ENCODE results near the gene MMP11.

The MMP11 gene

DNA sequence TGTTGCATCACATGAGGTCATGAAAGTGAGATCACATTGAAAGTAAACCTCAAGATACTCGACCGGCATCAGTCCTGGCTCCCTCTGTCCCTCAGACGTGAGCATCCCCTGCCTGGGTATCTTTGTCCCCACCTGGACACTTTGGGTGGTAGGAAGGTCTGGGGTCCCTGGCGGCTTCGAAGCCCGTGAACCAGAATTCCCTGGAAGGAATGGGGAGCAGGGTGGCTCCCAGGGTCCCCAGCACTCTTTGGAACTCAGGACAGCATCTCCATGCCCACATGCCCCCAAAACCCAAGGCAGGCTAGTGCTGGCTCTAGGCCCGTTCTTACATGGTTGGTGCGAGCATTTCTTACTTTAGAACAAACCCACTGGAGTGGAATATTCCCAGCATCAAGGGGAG is 58.6 kb downstream of the MMP11 start:
- no peak for DNase-seq (ENCODE audit: low spot score)

DNA sequence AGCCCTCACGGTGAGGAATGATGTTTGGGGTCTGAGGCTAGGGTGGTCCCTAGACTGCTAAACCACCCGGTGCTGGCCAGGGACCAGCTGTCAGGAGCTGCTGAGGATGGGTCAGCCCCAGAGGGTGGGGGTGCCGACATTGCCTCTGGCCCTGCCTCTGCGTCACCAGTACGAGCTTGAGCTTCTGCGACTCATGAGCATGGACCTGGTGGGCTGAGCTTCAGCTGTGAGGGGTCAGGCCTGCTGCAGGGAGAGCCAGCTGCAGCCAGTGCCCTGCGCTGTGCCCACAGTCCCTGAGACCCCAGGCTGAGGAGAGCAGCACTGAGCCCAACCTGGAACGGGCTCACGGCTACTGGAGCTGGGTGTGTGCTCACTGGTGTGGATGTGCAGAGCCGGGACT is 59.1 kb downstream of the MMP11 start:
- no peak for DNase-seq (ENCODE audit: low spot score)

DNA sequence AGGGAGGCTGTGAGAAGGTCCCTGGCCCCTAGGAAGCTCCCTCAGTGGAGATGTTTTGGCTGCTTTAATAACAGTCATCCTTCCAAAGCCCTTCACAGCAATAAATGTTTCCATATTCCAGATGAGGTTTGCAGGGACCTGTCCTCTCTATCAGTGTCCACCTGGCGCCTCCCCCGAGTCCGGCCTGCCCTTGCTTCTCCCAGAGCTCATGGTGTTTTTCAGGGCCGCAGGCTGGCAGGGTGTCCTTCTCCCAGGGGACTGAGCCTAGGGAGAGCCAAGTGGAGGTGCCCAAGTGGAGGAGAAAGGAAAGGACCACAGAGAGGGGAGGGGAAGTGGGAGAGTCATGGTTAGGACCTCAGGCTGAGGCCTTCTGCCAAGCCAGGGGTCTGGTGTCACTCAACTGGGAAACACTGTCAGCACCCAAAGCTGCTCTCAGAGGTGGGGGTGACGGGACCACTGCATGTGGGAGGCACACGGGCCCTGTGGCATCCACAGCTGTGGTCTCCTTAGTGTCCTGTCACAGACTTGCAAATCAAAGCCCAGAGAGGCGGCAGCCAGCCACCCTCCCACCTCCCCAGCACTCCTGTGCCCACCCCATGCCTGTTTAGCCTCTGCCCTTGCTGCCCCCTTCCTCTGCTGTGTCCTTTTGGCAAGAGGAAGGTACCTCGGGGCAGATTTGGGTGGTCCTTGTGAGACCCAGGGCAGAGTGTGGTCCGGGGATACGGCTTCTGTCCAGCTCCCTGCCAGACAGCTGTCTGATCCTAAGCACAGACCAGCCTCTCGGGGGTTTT is 59.8 kb downstream of the MMP11 start:
- no peak for DNase-seq (ENCODE audit: low spot score)

DNA sequence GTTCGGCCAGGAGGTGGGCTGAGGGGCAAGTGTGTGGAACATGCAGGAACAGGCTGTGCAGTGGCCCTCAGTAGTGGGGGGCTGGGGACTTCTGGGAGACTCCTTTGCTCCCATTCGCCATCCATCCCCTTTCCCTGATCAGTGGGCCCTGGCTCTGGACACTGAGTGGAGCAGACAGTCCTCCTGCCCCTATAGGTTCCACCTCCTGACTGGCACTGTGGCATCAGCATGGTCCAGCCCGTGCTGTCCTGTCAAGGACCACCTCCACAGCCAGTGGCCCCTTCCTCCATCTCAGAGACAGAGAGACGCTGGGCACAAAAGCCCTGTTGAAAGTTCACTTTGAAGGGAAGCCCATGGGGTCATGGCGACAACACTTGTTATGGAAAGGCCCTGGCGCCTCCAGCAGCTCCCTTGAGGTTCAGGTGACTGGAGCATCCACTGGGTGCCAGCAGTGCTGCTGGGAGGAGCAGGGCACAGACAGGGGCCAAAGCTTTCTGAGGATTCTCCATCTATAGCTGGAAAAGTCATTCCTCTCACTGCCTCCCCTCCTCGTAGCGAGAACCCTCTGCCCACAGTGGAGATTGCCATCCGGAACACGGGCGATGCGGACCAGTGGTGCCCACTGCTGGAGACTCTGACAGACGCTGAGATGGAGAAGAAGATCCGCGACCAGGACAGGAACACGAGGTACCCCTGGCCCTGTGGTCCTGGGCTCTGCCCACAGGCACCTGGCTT is 60.5 kb downstream of the MMP11 start:
- DNase-seq (ENCODE audit: low spot score), result no peak

Measured in SW480 (cell line).